Thyroid gland (tissue), 4 donors: ENCODE data around the gene ZNF283. TPM values are rescaled to one million over a fixed set of nuclear protein-coding genes. Genes with fewer than 3 reads are reported as not detected.

Source experiments
- DNase-seq, 2 donors: peaks; one replicate each; pipeline ENCODE4 v3.0.0-alpha.2; 2019
- H3K27ac ChIP-seq, 3 donors: fragments of 200-600 bp; sonication (generic); 1 replicate in 2 of 3; 2 replicates in 1 of 3; pipeline ENCODE4 v1.5.1; 2016 to 2019; ENCODE audit warnings: mild to moderate bottlenecking in 1 of 3, moderate library complexity in 1 of 3
- H3K27me3 ChIP-seq: fragments of 200-600 bp; sonication (generic); one replicate; pipeline ENCODE4 v1.5.1; 2019
- H3K36me3 ChIP-seq, 2 donors: fragments of 200-600 bp; sonication (generic); one replicate each; pipeline ENCODE4 v1.5.1; 2016 to 2019
- H3K4me1 ChIP-seq, 2 donors: fragments of 200-600 bp; sonication (generic); one replicate each; pipeline ENCODE4 v1.5.1; 2017 to 2019
- H3K4me3 ChIP-seq, 3 donors: fragments of 200-600 bp; sonication (generic); replicated peaks in 1 of 3; 1 replicate in 2 of 3; 2 replicates in 1 of 3; pipeline ENCODE4 v1.5.1; 2016; ENCODE audit warnings: mild to moderate bottlenecking in 1 of 3
- H3K9me3 ChIP-seq: fragments of 200-600 bp; sonication (generic); one replicate; pipeline ENCODE4 v1.5.1; 2017
- CTCF ChIP-seq, 6 experiments: fragments of 200-600 bp in 3 of 6; fragments of 450-650 bp in 3 of 6; sonication (generic) in 3 of 6; IDR thresholded peaks; one replicate each; pipeline ENCODE4 v1.5.1; 2016 to 2019; ENCODE audit warnings: antibody characterized with exemption in 6 of 6, mild to moderate bottlenecking in 2 of 6, inconsistent platforms in 1 of 6, moderate library complexity in 1 of 6
- POLR2A ChIP-seq, 2 donors: fragments of 450-650 bp; IDR thresholded peaks; one replicate each; pipeline ENCODE4 v1.6.1; 2017; ENCODE audit warnings: antibody characterized with exemption in 2 of 2, mild to moderate bottlenecking in 2 of 2, moderate library complexity in 1 of 2
- WGBS, 2 donors: methylation state at CpG; one replicate each; pipeline ENCODE4 v1.1.5; 2017; 5-methylcytosine and 5-hydroxymethylcytosine counted together
- intact Hi-C: fragments of 100-400 bp; cut with DNase I; formaldehyde crosslinking; loops from one replicate; pipeline ENCODE4 v1.15.1; 2023
- total RNA-seq, 4 donors: library from RNA; depleted of rRNA; stranded (reverse); fragments of >200 nt; gene quantifications; one replicate each; pipeline ENCODE4 v1.2.3, GENCODE V29; 2016

Gene ZNF283
- total RNA-seq, 4 donors from 2014 or later = 9.9 to 29.1 (median 18.9) TPM

DNA sequence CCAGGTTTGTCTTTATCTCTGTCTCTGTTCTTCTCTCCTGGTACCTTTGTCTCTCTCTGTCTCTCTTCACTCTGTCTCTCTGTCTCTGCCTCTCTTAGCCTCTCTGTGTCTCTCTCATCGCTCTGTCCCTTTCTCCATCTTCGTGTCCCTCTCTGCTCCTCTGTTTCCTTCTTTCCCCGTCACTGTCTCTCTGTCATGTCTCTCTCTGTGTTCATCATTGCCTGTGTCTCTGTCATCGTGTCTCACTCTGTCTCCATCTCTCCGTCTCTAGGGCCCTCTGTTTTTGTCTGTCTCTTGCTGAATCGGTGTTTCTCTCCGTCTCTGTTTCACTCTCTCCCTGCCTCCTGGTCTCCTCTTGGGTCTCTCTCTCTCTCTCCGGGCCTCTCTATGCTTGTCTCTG is 43.5 kb upstream of the ZNF283 start:
- TF ChIP-seq CTCF (IDR thresholded peaks at IDR 0.05) = no peak
- no peak for TF ChIP-seq POLR2A (IDR thresholded peaks at IDR 0.05)
- intact Hi-C loops = loop anchor here (5.0 kb wide), 1 partner anchor 36 kb away; no protein-coding TSS in a partner anchor
- WGBS, 2 donors = 90 to 91% methylated on average over 8 of the region's 8 CpGs
- DNase-seq = no peak
- Histone ChIP-seq H3K4me1 (no peaks in the 10 kb centered on the region), H3K27ac (no peak overlapping the region), H3K4me3 (no peak overlapping the region), H3K9me3 (no peaks in the 10 kb centered on the region), H3K27me3 (no peaks in the 10 kb centered on the region), H3K36me3 (no peaks in the 10 kb centered on the region)

- H3K9me3 ChIP-seq = no peaks in the 10 kb centered on the region
- no peaks in the 10 kb centered on the region for H3K4me1 ChIP-seq
- no peak overlapping the region for H3K27ac ChIP-seq
- TF ChIP-seq CTCF (IDR thresholded peaks at IDR 0.05) = no peak
- TF ChIP-seq POLR2A (IDR thresholded peaks at IDR 0.05) = no peak
- H3K4me3 ChIP-seq = no peak overlapping the region
- intact Hi-C loops = loop anchor here (5.0 kb wide), 1 partner anchor 37 kb away; no protein-coding TSS in a partner anchor
- no peaks in the 10 kb centered on the region for H3K27me3 ChIP-seq
- no peak for DNase-seq
- no peaks in the 10 kb centered on the region for H3K36me3 ChIP-seq
- 68 to 73% methylated on average over 4 of the region's 4 CpGs for WGBS, 2 donors
Observed at GRCh38 chr19:43784241-43784980, 42.7 kb upstream of the ZNF283 start.

DNA sequence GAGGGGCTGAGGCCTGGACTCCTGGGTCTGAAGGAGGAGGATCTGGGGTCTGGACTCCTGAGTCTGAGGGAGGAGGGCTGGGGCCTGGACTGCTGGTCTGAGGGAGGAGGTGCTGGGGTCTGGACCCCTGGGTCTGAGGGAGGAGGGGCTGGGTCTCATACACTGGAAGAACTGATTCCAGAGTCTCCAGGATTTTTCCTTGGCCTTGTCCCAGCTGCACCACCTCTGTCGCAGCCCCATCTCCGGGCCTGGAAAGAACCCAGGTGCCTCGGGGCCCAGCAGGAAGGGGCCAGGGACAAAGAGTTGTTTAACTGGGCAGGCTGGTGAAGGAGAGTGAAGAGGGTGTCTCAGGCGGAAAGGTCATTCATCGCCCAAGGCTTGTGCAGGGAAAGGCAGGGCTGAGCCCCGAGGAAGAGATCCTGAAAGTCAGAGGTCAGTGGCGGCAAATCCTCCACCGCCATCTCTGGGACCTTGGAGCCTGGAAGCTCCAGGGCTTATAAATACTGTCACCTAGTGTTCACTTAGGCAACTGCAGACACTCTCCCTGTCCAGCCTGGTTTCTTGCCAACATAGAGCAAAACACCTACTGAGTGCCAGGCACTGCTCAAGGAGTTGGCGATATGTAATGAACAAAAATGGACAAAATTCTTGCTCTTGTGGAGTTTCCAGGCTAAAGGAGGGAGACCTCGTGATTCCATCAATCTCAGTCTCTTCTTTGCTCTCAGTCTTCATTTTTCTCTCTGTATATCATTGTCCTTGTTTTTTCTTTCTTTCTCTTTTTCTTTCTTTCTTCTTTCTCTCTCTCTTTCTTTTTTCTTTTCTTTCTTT is 41.9 kb upstream of the ZNF283 start:
- Histone ChIP-seq H3K27me3 (no peaks in the 10 kb centered on the region), H3K4me1 (no peaks in the 10 kb centered on the region), H3K36me3 (no peaks in the 10 kb centered on the region), H3K9me3 (no peaks in the 10 kb centered on the region), H3K27ac (no peak overlapping the region), H3K4me3 (no peak overlapping the region)
- TF ChIP-seq POLR2A (IDR thresholded peaks at IDR 0.05) = no peak
- TF ChIP-seq CTCF (IDR thresholded peaks at IDR 0.05) = peak; percentile 81 to 94 (median 86)
- intact Hi-C loops = loop anchor here (5.0 kb wide), 1 partner anchor 38 kb away; no protein-coding TSS in a partner anchor
- peak; percentile 17 to 20 for DNase-seq
- WGBS, 2 donors = 16 to 20% methylated on average over 10 of the region's 10 CpGs

DNA sequence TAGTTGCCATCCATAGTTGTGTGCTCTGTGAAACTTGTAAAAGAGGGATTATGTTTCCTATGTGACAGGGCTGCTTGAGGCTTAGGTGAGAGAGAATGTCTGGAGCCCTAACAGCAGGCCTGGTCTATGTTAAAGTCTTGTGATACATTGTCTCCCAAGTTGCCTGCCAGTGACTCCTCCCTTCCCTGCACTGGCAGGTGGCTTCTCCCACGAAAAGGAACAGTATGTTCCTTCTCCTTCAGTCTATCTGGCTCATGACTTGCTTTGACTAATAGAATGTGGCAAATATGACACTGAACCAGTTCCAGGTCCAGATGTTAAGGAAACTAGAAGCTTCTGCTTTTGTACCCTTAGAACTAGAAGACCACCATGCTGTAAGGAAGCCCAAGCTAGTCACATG is 40.5 kb upstream of the ZNF283 start:
- no peaks in the 10 kb centered on the region for H3K36me3 ChIP-seq
- no peak overlapping the region for H3K27ac ChIP-seq
- no peaks in the 10 kb centered on the region for H3K27me3 ChIP-seq
- H3K4me3 ChIP-seq = no peak overlapping the region
- WGBS, 2 donors = 50 to 60% methylated on average over 1 of the region's 1 CpG
- intact Hi-C loops = no loop called here
- TF ChIP-seq CTCF (IDR thresholded peaks at IDR 0.05) = no peak
- no peak for TF ChIP-seq POLR2A (IDR thresholded peaks at IDR 0.05)
- no peaks in the 10 kb centered on the region for H3K9me3 ChIP-seq
- H3K4me1 ChIP-seq = no peaks in the 10 kb centered on the region
- DNase-seq = no peak

GRCh38 chr19:43789029-43789428 is 38.1 kb upstream of the ZNF283 start:
- intact Hi-C loops = no loop called here
- no peaks in the 10 kb centered on the region for H3K36me3 ChIP-seq

More at GRCh38 chr19:43789029-43789428, 38.1 kb upstream of the ZNF283 start:
- H3K4me3 ChIP-seq = no peak overlapping the region
- no peak overlapping the region for H3K27ac ChIP-seq
- DNase-seq = no peak
- H3K9me3 ChIP-seq = no peaks in the 10 kb centered on the region
- no peaks in the 10 kb centered on the region for H3K27me3 ChIP-seq
- WGBS, 2 donors = 6 to 8% methylated on average over 3 of the region's 3 CpGs
- no peaks in the 10 kb centered on the region for H3K4me1 ChIP-seq
- TF ChIP-seq POLR2A (IDR thresholded peaks at IDR 0.05) (no peak), CTCF (IDR thresholded peaks at IDR 0.05) (no peak)
